GM12878 (cell line): ENCODE measurements around the gene ZNF692. TPM values are rescaled to one million over a fixed set of nuclear protein-coding genes. Genes with fewer than 3 reads are reported as not detected.

Experiments used
- ATAC-seq: fragments of 200-7000 bp; cut with Tn5 transposase; 3 replicates; pipeline ENCODE4 v1.9.1; 2020; ENCODE audit warnings: mild to moderate bottlenecking, moderate library complexity
- BruUV-seq: library from RNA; stranded (reverse); fragments of 400-500 nt; replicated peaks from 2 replicates; lab custom pipeline; 2021; lab: Mats Ljungman, UMichigan
- CTCF ChIA-PET: fragments of 300-600 bp; sonication (Branson Sonifier 250); formaldehyde crosslinking; extraction: SDS; loops from one replicate; lab custom pipeline; 2021; ENCODE audit warnings: inconsistent platforms; lab: Yijun Ruan, JAX
- POLR2A ChIA-PET: fragments of 350-600 bp; formaldehyde crosslinking; extraction: SDS; loops from one replicate; lab custom pipeline; 2021; ENCODE audit warnings: inconsistent platforms; lab: Charles Lee
- RAD21 ChIA-PET: fragments of 300-600 bp; sonication (Branson Sonifier 250); formaldehyde crosslinking; loops from one replicate; lab custom pipeline; 2023; ENCODE audit warnings: antibody characterized with exemption; ENCODE audit not compliant: unreplicated experiment; lab: Charles Lee
- SMC1A ChIA-PET: fragments of 300-600 bp; sonication (Branson Sonifier 250); formaldehyde crosslinking; loops from one replicate; lab custom pipeline; 2023; ENCODE audit not compliant: unreplicated experiment, uncharacterized antibody; lab: Charles Lee
- DNase-seq: peaks from one replicate; pipeline ENCODE4 v3.0.0-alpha.2; 2011; ENCODE audit warnings: low read depth, low spot score
- FAIRE-seq: peaks from 3 replicates; lab custom pipeline; 2011; peaks lifted over from hg19 to GRCh38; lab: Jason Lieb, UNC
- H2AFZ ChIP-seq: 2 replicates; pipeline ENCODE4 v1.6.0; 2011; ENCODE audit warnings: low read depth, low read length, control low read depth; ENCODE audit not compliant: control insufficient read depth
- H3K27ac ChIP-seq: 2 replicates; pipeline ENCODE4 v1.5.1; 2011; ENCODE audit warnings: control low read depth; ENCODE audit not compliant: control insufficient read depth, insufficient read depth
- H3K27me3 ChIP-seq, 2 experiments: replicated peaks in 1 of 2; 2 replicates each; pipeline versions ENCODE4 v1.6.0 to v1.6.1; 2011; ENCODE audit warnings: low read length in 1 of 2; ENCODE audit not compliant: control insufficient read depth in 2 of 2, insufficient read depth in 2 of 2
- H3K36me3 ChIP-seq, 2 experiments: 2 replicates each; pipeline ENCODE4 v1.5.1; 2011; ENCODE audit warnings: low read length in 1 of 2; ENCODE audit not compliant: control insufficient read depth in 2 of 2, insufficient read depth in 2 of 2
- H3K4me1 ChIP-seq: 2 replicates; pipeline ENCODE4 v1.6.1; 2011; ENCODE audit warnings: mild to moderate bottlenecking, low read length, moderate library complexity, mixed read lengths; ENCODE audit not compliant: control insufficient read depth, insufficient read depth
- H3K4me2 ChIP-seq: 2 replicates; pipeline ENCODE4 v1.6.0; 2011; ENCODE audit warnings: control low read depth; ENCODE audit not compliant: control insufficient read depth, insufficient read depth
- H3K4me3 ChIP-seq: fragments of 200-600 bp; sonication (generic); 2 replicates; pipeline ENCODE4 v1.5.1; 2016
- H3K79me2 ChIP-seq: 2 replicates; pipeline ENCODE4 v1.6.0; 2011; ENCODE audit warnings: low read length; ENCODE audit not compliant: control insufficient read depth, insufficient read depth
- H3K9ac ChIP-seq: 2 replicates; pipeline ENCODE4 v1.8.0; 2011; ENCODE audit warnings: low read length, control low read depth, mixed read lengths; ENCODE audit not compliant: control insufficient read depth, insufficient read depth
- H3K9me3 ChIP-seq: replicated peaks from 3 replicates; pipeline ENCODE4 v1.5.1; 2011; ENCODE audit warnings: mild to moderate bottlenecking, low read length; ENCODE audit not compliant: control insufficient read depth, insufficient read depth
- H4K20me1 ChIP-seq: 2 replicates; pipeline ENCODE4 v1.6.0; 2011; ENCODE audit not compliant: control insufficient read depth, insufficient read depth
- ATF2 ChIP-seq: IDR thresholded peaks from 2 replicates; pipeline ENCODE4 v1.6.1; 2012; ENCODE audit warnings: low read length, inconsistent platforms
- CHD2 ChIP-seq: IDR thresholded peaks from 2 replicates; pipeline ENCODE4 v1.6.1; 2011; ENCODE audit warnings: low read depth, low read length, improper control_type of control experiment, borderline replicate concordance
- E2F4 ChIP-seq: IDR thresholded peaks from 2 replicates; pipeline ENCODE4 v1.6.1; 2012; ENCODE audit warnings: low read depth, low read length, improper control_type of control experiment
- ESRRA ChIP-seq: IDR thresholded peaks from 2 replicates; pipeline ENCODE4 v1.6.1; 2012; ENCODE audit warnings: mild to moderate bottlenecking, low read length, improper control_type of control experiment
- KLF5 ChIP-seq: fragments of 450-650 bp; IDR thresholded peaks from 2 replicates; pipeline ENCODE4 v1.6.1; 2014; ENCODE audit warnings: mild to moderate bottlenecking; ENCODE audit not compliant: partially characterized antibody
- NFXL1 ChIP-seq: fragments of 450-650 bp; IDR thresholded peaks from 2 replicates; pipeline ENCODE4 v1.6.1; 2017; ENCODE audit warnings: antibody characterized with exemption, mild to moderate bottlenecking, borderline replicate concordance
- NR2F1 ChIP-seq: fragments of 450-650 bp; conservative IDR thresholded peaks from 2 replicates; pipeline ENCODE4 v1.6.1; 2017; ENCODE audit warnings: mild to moderate bottlenecking
- ZBED1 ChIP-seq: IDR thresholded peaks from 2 replicates; pipeline ENCODE4 v1.6.1; 2016; ENCODE audit warnings: borderline replicate concordance
- ZBTB4 ChIP-seq: fragments of 450-650 bp; formaldehyde crosslinking; IDR thresholded peaks from 2 replicates; pipeline ENCODE4 v1.4.0; 2022; ENCODE audit warnings: mild to moderate bottlenecking, moderate library complexity
- ZBTB40 ChIP-seq: fragments of 450-650 bp; IDR thresholded peaks from 2 replicates; pipeline ENCODE4 v1.6.1; 2016; ENCODE audit warnings: mild to moderate bottlenecking, moderate library complexity, borderline replicate concordance
- WGBS: methylation state at CpG from one replicate; pipeline ENCODE4 v1.1.6; 2016; ENCODE audit warnings: low lambda C conversion rate; ENCODE audit not compliant: insufficient replicate concordance, insufficient coverage; ENCODE audit errors: missing lambda C conversion rate; 5-methylcytosine and 5-hydroxymethylcytosine counted together
- in situ Hi-C: fragments of 300-500 bp; cut with MboI; formaldehyde crosslinking; loops from 9 replicates; pipeline ENCODE4 v1.14.3; 2018; ENCODE audit warnings: mixed read lengths
- intact Hi-C: fragments of 100-400 bp; cut with micrococcal nuclease; formaldehyde crosslinking; loops from one replicate; pipeline ENCODE4 v1.14.2; 2022; ENCODE audit not compliant: unreplicated experiment
- polyA plus RNA-seq, 11 experiments: library from polyadenylated mRNA; depleted of rRNA in 4 of 11; unstranded in 6 of 11; stranded (reverse) in 5 of 11; fragments of >200 nt; fragmentation: Nextera tagmentation in 4 of 11; fragmentation: Illumina TruSeq in 1 of 11; extraction: Ambion mirVana in 4 of 11; extraction: Trizol in 1 of 11; gene quantifications; 1 replicate in 1 of 11; 2 replicates in 10 of 11; pipeline versions ENCODE4 v1.2.1 to v1.2.3, GENCODE V29; 2011 to 2016; ENCODE audit warnings: inconsistent platforms in 2 of 11, missing spikeins in 2 of 11, low read depth in 1 of 11
- total RNA-seq, 4 experiments: library from RNA; depleted of rRNA in 3 of 4; stranded (reverse); fragments of >200 nt in 3 of 4; fragmentation: Illumina TruSeq in 1 of 4; extraction: Trizol in 1 of 4; gene quantifications; 2 replicates each; pipeline versions ENCODE4 v1.2.1 to v1.2.3, GENCODE V29; 2013 to 2021

The ZNF692 gene
- total and polyA plus RNA-seq, 10 of the 15 experiments (the other 5 are each of a cell fraction or from before 2014, with no cell fraction given) = 5.3 to 76.6 (median 36.9) TPM

- Histone ChIP-seq H3K27ac (peak overlapping the region; percentile 38; the same call in 1 of the 2 replicates), H3K9ac (no peak overlapping the region), H3K4me1 (peaks cover 10% of the 10 kb centered on the region), H3K79me2 (peaks cover 43% of the 10 kb centered on the region), H3K9me3 (no peaks in the 10 kb centered on the region), H3K36me3 (peaks cover 4 to 7% of the 10 kb centered on the region in 2 experiments; a peak in 3 of 4 replicates), H3K27me3 (no peaks in the 10 kb centered on the region), H2AFZ (no peak overlapping the region), H3K4me2 (peak overlapping the region; percentile 57), H3K4me3 (no peak overlapping the region), H4K20me1 (no peaks in the 10 kb centered on the region)
- ChIA-PET RAD21 (interaction anchor here (0.9 to 3.2 kb wide), 4 partner anchors 15 to 32 kb away, joined by 3 to 25 read pairs (median 8); partner anchors contain the start of genes SH3BP5L and ZNF692), SMC1A (interaction anchor here (0.9 to 2.6 kb wide), 11 partner anchors 9 to 373 kb away, joined by 3 to 16 read pairs (median 4); no protein-coding TSS in a partner anchor)
- in situ Hi-C loops = no loop called here
- FAIRE-seq (no peak), ATAC-seq (no peak)
- TF ChIP-seq ESRRA (no peak), ZBTB40 (no peak), E2F4 (no peak), NR2F1 (no peak), ATF2 (no peak), KLF5 (no peak), ZBED1 (no peak), CHD2 (no peak), ZBTB4 (no peak), NFXL1 (no peak)
- TF ChIP-seq, all 136 proteins: peak for 0
- POLR2A ChIA-PET = interaction anchor here (0.8 to 3.4 kb wide), 5 partner anchors 9 to 18 kb away, joined by 3 to 28 read pairs (median 5); partner anchors contain the start of genes SH3BP5L and ZNF692
- BruUV-seq = no TSS peak
- WGBS = 89% methylated on average over 4 of the region's 4 CpGs
- CTCF ChIA-PET = interaction anchor here (0.8 to 5.1 kb wide), 16 partner anchors 11 to 86 kb away, joined by 3 to 60 read pairs (median 6); partner anchors contain the start of genes PGBD2, SH3BP5L and ZNF692
- DNase-seq = no peak
- intact Hi-C loops = no loop called here
These were observed 17.9 kb downstream of the ZNF692 start for GRCh38 chr1:248840946-248841345.
